ENCODE results near the gene ZP3. TPM values are rescaled to one million over a fixed set of nuclear protein-coding genes. Genes with fewer than 3 reads are reported as not detected.

ZP3 gene
- total and polyA plus RNA-seq, 7 donors: 0.23 to 12.3 (median 0.74) TPM; not detected in 1

DNA sequence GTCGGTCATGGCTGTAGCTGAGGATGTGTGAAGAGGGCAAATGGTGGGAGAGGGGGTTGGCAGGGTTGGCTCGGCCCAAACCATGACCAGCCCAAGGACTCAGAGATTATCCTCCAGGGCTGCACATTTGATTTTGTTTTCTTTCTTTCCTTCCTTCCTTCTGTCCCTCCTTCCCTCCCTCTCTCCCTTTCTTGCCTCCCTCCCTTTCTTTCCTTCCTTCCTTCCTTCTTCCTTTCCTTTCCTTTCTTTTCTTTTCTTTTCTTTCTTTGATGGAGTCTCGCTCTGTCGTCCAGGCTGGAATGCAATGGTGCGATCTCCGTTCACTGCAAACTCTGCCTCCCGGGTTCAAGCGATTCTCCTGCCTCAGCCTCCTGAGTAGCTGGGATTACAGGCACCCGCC is 19.0 kb upstream of the ZP3 start:
- intact Hi-C loops (cut with DNase I): no loop called here
- H3K36me3 ChIP-seq (ENCODE audit: insufficient read depth in 1 of 2, low read depth in 1 of 2): no peaks in the 10 kb centered on the region
- H3K4me1 ChIP-seq: no peaks in the 10 kb centered on the region
- ATAC-seq: no peak
- no peak overlapping the region for H3K27ac ChIP-seq
- H3K9me3 ChIP-seq: no peaks in the 10 kb centered on the region
- H3K27me3 ChIP-seq (ENCODE audit: insufficient read depth in 3 of 3, low read length in 2 of 3): no peaks in the 10 kb centered on the region
- TF ChIP-seq, protein P1, sequence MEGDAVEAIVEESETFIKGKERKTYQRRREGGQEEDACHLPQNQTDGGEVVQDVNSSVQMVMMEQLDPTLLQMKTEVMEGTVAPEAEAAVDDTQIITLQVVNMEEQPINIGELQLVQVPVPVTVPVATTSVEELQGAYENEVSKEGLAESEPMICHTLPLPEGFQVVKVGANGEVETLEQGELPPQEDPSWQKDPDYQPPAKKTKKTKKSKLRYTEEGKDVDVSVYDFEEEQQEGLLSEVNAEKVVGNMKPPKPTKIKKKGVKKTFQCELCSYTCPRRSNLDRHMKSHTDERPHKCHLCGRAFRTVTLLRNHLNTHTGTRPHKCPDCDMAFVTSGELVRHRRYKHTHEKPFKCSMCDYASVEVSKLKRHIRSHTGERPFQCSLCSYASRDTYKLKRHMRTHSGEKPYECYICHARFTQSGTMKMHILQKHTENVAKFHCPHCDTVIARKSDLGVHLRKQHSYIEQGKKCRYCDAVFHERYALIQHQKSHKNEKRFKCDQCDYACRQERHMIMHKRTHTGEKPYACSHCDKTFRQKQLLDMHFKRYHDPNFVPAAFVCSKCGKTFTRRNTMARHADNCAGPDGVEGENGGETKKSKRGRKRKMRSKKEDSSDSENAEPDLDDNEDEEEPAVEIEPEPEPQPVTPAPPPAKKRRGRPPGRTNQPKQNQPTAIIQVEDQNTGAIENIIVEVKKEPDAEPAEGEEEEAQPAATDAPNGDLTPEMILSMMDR (IDR thresholded peaks at IDR 0.05): no peak
- DNase-seq: no peak
- H3K4me3 ChIP-seq: no peak overlapping the region
- WGBS, 3 donors: 83 to 87% (median 85%) methylated on average over 9 of the region's 9 CpGs

GRCh38 chr7:76407718-76408117 is 17.0 kb upstream of the ZP3 start:
- H3K27ac ChIP-seq: no peak overlapping the region
- intact Hi-C loops (cut with DNase I): no loop called here
- H3K9me3 ChIP-seq: no peaks in the 10 kb centered on the region
- WGBS, 3 donors: 65 to 91% (median 79%) methylated on average over 4 of the region's 4 CpGs
- no peaks in the 10 kb centered on the region for H3K27me3 ChIP-seq (ENCODE audit: insufficient read depth in 3 of 3, low read length in 2 of 3)
- no peaks in the 10 kb centered on the region for H3K4me1 ChIP-seq
- ATAC-seq (no peak), DNase-seq (no peak)
- TF ChIP-seq, protein P1 (IDR thresholded peaks at IDR 0.05): no peak
- H3K36me3 ChIP-seq (ENCODE audit: insufficient read depth in 1 of 2, low read depth in 1 of 2): no peaks in the 10 kb centered on the region
- no peak overlapping the region for H3K4me3 ChIP-seq

GRCh38 chr7:76408121-76408560 is 16.6 kb upstream of the ZP3 start:
- TF ChIP-seq, protein P1 (IDR thresholded peaks at IDR 0.05): no peak
- ATAC-seq: no peak
- Histone ChIP-seq H3K4me3 (no peak overlapping the region), H3K27me3 (ENCODE audit: insufficient read depth in 3 of 3, low read length in 2 of 3) (no peaks in the 10 kb centered on the region), H3K36me3 (ENCODE audit: insufficient read depth in 1 of 2, low read depth in 1 of 2) (no peaks in the 10 kb centered on the region), H3K4me1 (no peaks in the 10 kb centered on the region), H3K9me3 (no peaks in the 10 kb centered on the region), H3K27ac (no peak overlapping the region)
- intact Hi-C loops (cut with DNase I): no loop called here
- no peak for DNase-seq

DNA sequence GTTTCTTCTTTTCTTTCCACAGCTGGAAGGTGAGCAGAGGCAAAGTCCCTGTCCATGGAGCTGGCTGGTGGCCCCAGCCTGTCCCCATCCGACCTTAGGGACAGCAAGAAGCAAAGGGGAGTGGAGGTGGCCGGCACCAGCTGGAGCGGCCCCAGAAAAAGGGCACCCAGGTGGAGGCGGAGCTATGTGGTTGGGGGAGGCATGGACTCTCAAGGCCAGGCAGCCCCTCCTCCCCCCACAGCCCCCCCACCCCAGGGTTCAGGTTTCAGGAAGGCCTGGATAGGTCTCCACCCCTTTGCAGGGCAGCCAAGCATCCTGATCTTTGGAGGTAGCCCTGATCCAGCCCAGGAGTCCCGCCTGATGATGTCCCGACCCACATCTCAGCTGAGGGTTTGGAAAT is 15.2 kb upstream of the ZP3 start, which contains the start of gene SSC4D:
TSS of gene SSC4D (minus strand) at position 161 of the 400 bp plus-strand sequence. CDS start 5,258 bp downstream, outside the sequence.
- no peak within 1 kb of the TSS for H3K4me3 ChIP-seq
- no peaks in the 10 kb centered on the region for H3K9me3 ChIP-seq
- TF ChIP-seq, protein P1 (IDR thresholded peaks at IDR 0.05): no peak
- H3K27me3 ChIP-seq (ENCODE audit: insufficient read depth in 3 of 3, low read length in 2 of 3): no peaks in the 10 kb centered on the region
- H3K27ac ChIP-seq: no peak within 1 kb of the TSS
- ATAC-seq (no peak), DNase-seq (no peak)
- H3K36me3 ChIP-seq (ENCODE audit: insufficient read depth in 1 of 2, low read depth in 1 of 2): no peaks in the 10 kb centered on the region
- H3K4me1 ChIP-seq: no peaks in the 10 kb centered on the region
- intact Hi-C loops (cut with DNase I): no loop called here
- 63 to 73% (median 69%) methylated on average over 6 of the region's 6 CpGs for WGBS, 3 donors

DNA sequence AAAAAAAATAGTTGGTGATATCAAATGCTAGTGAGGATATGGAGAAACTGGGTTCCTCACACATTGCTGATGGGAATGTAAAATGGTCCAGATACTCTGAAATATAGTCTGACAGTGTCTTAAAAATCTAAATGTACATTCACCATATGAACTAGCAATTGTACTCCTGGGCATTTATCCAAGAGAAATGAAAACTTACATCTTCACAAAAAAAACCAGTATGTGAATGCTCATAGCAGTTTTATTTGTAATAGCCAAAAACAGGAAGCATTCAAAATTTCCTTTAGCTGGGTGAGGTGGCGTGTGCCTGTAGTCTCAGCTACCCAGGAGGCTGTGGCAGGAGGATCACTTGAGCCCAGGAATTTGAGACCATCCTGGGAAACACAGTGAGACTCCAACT is 13.1 kb upstream of the ZP3 start:
- no peaks in the 10 kb centered on the region for H3K4me1 ChIP-seq
- no peaks in the 10 kb centered on the region for H3K27me3 ChIP-seq (ENCODE audit: insufficient read depth in 3 of 3, low read length in 2 of 3)
- H3K4me3 ChIP-seq: no peak overlapping the region
- no peaks in the 10 kb centered on the region for H3K36me3 ChIP-seq (ENCODE audit: insufficient read depth in 1 of 2, low read depth in 1 of 2)
- no peak overlapping the region for H3K27ac ChIP-seq
- DNase-seq (no peak), ATAC-seq (no peak)
- H3K9me3 ChIP-seq: no peaks in the 10 kb centered on the region
- TF ChIP-seq, protein P1 (IDR thresholded peaks at IDR 0.05): no peak
- 85 to 94% (median 93%) methylated on average over 1 of the region's 1 CpG for WGBS, 3 donors
- intact Hi-C loops (cut with DNase I): no loop called here
